GM12864 (cell line): ENCODE results near the gene EBPL.

ENCODE experiments used
- DNase-seq: peaks from one replicate; pipeline ENCODE4 v3.0.0-alpha.2; 2011; ENCODE audit warnings: low read depth
- H3K4me3 ChIP-seq: 2 replicates; pipeline ENCODE4 v1.5.1; 2011; ENCODE audit warnings: mild to moderate bottlenecking, low read depth, low read length, control low read depth
- TF ChIP-seq, protein P1 (sequence below): IDR thresholded peaks from 2 replicates; pipeline ENCODE4 v1.5.1; 2011; ENCODE audit warnings: low read depth, mild to moderate bottlenecking, moderate library complexity, low read length, control low read depth, inconsistent platforms; ENCODE audit errors: missing control alignments

The EBPL gene

DNA sequence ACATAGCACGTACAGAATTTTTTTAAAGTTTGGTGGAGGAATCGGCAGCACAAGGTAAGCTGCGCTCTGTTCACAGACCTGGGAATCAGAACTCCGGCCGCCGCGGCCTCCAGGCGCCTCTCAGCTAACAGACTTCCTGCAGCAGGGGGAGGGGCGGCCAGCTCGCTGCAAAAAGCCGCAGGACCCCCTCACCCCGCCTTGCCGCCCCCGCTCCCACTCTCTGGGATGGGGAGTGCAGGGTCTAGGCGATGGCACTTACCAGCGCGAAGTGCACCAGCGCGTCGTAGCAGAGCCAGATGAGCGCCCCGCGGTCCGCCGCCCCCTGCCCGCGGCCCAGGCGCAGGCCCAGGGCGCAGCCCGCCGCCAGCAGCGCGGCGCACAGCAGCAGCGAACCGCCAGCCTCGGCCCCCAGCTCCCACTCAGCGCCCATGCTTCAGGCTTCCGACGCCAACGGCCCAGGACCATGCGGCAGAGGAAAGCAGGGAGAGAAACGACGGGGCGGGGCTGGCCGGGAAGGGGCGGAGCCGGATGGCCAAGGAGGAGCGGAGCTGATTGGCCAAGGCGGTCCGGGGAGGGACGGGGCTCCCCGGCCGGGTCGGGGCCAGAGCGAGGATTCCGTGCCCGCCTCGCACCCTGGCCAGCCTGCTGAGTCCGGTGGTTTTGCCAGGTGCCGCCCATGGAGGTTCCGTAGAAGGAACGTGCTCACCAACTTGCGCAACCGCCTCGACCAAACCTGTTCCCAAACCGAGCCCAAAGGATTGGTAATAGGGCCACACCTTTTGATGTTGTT lies at the start of gene EBPL:
TSS of gene EBPL (minus strand) at position 492 of the 790 bp plus-strand sequence. CDS start at position 430, 62 bp downstream.
- peak; percentile 53 for DNase-seq
- TF ChIP-seq, protein P1, sequence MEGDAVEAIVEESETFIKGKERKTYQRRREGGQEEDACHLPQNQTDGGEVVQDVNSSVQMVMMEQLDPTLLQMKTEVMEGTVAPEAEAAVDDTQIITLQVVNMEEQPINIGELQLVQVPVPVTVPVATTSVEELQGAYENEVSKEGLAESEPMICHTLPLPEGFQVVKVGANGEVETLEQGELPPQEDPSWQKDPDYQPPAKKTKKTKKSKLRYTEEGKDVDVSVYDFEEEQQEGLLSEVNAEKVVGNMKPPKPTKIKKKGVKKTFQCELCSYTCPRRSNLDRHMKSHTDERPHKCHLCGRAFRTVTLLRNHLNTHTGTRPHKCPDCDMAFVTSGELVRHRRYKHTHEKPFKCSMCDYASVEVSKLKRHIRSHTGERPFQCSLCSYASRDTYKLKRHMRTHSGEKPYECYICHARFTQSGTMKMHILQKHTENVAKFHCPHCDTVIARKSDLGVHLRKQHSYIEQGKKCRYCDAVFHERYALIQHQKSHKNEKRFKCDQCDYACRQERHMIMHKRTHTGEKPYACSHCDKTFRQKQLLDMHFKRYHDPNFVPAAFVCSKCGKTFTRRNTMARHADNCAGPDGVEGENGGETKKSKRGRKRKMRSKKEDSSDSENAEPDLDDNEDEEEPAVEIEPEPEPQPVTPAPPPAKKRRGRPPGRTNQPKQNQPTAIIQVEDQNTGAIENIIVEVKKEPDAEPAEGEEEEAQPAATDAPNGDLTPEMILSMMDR, result no peak
- peak within 1 kb of the TSS; percentile 54 for H3K4me3 ChIP-seq

DNA sequence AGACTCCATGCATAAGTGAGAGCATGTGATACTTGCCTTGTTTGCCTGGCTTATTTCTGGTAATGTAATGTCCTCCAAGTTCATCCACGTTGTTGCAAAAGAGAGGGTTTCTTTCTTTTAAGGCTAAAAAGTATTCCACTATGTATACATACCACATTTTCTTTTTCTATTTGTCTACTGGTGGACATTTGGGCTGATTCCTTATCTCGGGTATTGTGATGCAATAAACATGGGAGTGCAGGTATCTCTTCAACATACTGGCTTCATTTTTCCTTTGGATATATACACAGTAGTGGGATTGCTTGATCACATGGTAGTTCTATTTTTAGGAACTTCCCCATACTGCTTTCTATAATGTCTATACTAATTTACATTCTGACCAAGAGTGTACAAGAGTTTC lies 49.6 kb upstream of the EBPL start:
- DNase-seq, result no peak
- TF ChIP-seq, protein P1, result no peak
- H3K4me3 ChIP-seq, result no peak overlapping the region

DNA sequence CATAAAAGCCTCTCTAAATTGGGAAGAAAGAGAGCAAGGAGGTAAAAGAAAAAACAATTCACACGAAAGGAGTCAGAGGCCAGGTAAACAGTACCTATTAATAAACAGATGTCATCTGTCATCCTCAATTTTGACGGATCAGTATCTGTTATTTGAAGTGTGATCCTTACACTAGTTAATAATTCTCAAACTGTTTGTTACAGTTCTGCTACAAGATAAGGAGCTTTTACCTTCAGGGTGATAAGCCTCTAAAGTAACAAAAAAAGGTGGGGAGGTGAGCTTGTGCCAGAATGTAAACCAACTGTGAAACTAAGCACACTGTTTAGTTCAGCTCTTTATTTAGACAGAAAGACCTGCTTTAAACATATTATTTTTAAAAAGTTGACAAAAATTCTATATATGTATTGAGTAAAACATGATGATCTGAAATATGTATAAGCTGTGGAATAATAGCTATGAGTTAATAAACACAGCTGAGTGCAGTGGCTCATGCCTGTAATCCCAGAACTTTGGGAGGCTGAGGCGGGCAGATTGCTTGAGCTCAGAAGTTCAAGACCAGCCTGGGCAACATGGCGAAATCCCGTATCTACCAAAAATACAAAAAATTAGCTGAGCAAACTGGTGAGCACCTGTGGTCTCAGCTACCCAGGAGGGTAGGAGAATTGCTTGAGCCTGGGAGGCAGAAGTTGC lies 48.4 kb upstream of the EBPL start:
- TF ChIP-seq, protein P1, result no peak
- DNase-seq, result no peak

DNA sequence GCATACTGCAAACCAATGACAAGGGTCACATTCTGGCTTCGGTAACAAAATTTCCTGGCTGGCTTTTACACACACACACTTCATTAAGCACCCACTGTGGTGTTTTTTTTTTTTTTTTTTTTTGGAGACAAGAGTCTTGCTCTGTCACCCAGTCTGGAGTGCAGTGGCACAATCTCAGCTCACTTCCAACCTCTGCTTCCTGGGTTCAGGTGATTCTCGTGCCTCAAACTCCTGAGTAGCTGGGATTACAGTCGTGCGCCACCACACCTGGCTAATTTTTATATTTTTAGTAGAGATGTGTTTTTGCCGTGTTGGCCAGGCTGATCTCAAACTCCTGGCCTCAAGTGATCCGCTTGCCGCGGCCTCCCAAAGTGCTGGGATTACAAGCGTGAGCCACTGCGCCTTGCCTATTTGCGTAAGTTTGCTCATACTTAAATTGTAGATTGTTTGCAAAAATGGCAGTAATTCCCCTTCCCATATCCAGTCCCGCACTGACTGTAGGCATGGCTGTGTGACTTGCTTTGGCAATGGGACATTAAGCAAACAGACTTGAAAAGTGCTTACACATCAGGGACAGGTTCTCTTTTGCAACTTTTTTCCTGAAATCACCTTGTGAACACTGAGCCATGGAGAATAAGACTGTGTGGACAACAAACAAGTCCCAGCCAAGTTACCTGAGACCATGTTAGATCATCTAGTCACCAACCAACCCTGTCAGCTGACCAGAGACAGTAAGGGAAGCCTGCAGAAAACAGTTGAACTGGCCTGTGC lies 42.1 kb upstream of the EBPL start:
- TF ChIP-seq, protein P1, result no peak
- DNase-seq, result no peak
- H3K4me3 ChIP-seq, result no peak overlapping the region

More for the DNA sequence above, 48.4 kb upstream of the EBPL start:
- H3K4me3 ChIP-seq, result no peak overlapping the region

DNA sequence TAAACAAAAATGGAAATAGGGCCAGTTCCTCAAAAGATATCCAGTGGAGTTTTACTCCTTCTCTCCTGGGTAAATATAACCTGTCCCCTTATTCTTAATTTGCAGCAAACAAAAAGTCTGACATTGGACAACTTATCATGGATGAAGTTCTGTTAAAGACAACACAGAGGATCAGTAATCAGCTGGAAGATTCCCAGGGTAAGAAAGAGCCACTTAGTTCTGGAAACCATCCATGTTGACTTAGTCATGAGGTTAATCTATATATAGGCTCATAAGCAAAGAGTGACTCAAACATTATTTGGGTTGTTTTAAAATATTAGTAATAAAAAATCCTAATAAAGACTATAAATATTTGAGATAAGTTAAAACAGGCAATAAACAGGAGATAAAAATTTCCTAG lies 40.5 kb upstream of the EBPL start:
- H3K4me3 ChIP-seq, result no peak overlapping the region
- no peak for DNase-seq
- TF ChIP-seq, protein P1, result no peak

DNA sequence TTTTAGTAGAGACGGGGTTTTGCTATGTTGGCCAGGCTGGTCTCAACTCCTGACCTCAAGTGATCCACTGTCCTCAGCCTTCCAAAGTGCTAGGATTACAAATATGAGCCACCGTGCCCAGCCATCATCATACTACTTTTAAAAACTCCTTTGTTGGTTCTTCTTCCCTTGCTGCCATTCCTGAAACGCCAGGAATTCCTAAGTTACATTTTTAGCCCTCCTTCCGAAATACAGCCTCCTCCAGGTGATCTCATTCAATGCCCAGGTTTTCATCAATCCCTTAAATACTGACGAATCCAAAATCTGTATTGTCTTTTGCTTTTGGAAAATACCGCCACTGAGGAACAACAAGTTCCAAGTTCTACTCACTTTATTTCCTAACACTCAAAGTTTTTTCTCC lies 25.3 kb upstream of the EBPL start:
- DNase-seq, result no peak
- TF ChIP-seq, protein P1, result no peak
- H3K4me3 ChIP-seq, result no peak overlapping the region
